HG02970 (cell line): ENCODE measurements around the gene THSD4.

ENCODE experiments used
- ATAC-seq: cut with Tn5 transposase; IDR thresholded peaks from one replicate; pipeline ENCODE4 v1.9.1; 2021; ENCODE audit warnings: mild to moderate bottlenecking, moderate library complexity, moderate number of reproducible peaks; ENCODE audit not compliant: unreplicated experiment, low FRiP score

Gene THSD4

DNA sequence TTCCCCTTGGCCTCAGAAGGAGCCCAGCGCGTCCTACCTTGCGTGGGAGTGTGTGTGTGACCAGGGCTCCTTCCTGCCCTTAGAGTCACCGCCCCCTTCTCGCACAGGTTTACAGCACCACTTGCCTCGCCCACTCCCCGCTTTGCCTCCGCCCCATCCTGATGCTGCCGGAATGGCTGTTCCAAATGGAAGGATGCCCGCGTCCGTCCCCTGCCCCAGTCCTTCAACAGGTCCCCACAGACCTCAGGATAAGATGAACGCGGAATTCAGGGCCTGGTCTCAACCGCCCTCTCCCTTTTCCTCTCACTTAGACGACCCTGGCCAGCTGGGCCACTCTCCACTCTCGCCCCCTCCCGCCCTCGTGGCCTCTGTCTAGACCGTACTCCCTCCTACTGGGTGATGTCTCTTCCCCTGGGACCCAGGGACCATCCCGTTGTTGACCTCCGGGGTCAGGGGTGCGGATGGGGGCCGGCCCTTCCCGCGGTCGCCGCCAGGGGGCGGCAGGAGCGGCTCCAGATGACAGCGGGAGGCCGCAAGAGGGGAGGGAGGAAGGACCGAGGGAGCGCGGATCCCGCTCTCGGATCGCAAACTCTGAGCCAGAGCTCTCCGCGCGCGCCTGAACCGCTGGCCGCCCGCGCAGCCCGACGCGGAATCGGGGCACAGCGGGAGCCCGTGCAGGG is at the start of gene THSD4:
THSD4 (plus strand) TSS at position 585 of the 680 bp plus-strand sequence.
- ATAC-seq, result peak; percentile 76

GRCh38 chr15:71066983-71067382 is 48.3 kb upstream of the THSD4 start:
- ATAC-seq, result no peak

DNA sequence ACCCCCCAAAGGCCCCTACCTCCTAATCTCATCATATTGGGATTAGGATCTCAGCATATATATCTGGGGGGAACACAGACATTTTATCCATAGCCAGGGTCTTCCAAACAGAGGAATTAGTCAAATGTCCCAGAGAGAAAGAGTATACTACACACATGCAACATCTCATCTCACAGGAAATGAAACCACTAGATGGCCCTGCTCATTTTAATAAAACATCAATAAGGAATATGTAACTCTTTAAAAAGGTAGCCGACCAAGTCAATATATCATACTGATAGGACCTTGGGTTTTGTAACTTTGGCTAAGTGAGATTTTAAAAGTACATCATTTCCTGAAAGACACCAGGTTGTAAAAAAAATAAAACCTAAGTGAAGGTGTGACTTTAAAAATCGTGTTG is 45.6 kb upstream of the THSD4 start:
- no peak for ATAC-seq

- no peak for ATAC-seq
Measured at GRCh38 chr15:71071529-71071928, 43.7 kb upstream of the THSD4 start.

- ATAC-seq, result no peak
Measured at GRCh38 chr15:71072423-71072822, 42.8 kb upstream of the THSD4 start.

- ATAC-seq, result no peak
Measured at GRCh38 chr15:71078506-71079207, 36.6 kb upstream of the THSD4 start.

DNA sequence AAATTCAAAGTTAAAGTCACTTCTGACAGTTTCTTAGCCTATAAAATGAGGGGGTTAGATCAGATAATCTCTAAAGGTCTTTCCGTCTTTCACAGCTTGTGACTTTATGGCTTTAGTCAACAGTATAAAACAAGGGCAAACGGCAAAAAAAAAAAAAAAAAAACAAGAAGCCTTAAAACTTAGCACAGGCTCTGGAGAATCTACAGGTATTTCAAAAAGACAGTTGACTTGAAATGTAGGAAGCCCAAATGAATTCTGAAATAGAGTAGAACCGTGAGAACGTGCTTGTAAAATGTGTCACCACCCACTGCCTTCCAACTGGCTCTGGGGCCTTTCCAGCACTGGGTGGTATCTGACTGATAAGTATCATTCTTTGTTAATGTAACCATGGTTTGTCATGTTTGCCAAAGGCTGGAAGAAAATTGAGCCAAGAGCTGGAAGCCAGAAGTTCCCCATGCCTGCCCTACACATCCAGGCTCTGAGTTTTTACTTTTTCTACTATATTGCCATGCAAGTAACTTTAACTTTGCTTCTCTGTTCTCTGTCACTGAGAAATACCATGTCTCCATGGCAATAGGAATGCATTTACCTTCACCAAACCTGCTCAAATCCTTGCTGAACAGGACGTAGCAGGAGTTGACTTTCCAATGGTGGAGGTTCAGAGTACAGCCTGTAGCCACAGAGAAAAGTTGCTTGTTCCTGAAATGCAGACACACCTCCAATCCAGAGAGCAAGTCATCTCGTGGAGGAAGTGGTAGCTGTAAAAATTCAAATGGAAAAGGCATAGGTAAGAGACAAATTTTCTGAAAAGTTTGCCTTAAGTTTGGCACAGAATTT is 35.8 kb upstream of the THSD4 start:
- ATAC-seq, result no peak

- ATAC-seq, result no peak
Measured at GRCh38 chr15:71080166-71080565, 35.1 kb upstream of the THSD4 start.

DNA sequence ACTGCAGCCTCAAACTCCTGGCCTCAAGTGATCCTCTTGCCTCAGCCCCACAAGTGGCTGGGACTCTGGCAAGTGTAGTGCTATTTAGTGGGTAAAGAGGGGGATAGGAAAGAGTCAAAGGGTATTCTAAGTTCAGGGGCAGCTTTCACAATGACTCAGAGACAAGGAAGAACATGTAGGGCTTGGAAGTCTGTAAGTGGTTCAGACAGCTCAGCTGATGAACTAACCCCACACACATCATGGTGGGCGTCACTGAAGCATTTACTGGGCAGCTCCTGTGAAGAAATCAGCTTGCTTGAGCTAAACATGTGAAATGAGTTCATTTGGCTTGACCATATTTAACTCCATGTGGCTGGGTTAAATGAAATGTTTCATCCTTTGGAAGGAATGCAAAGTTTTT is 34.6 kb upstream of the THSD4 start:
- ATAC-seq, result no peak

GRCh38 chr15:71082803-71083202 is 32.5 kb upstream of the THSD4 start:
- ATAC-seq, result no peak

- ATAC-seq, result no peak
Measured at GRCh38 chr15:71083349-71083748, 31.9 kb upstream of the THSD4 start.

- no peak for ATAC-seq
Measured at GRCh38 chr15:71084264-71084663, 31.0 kb upstream of the THSD4 start.

- no peak for ATAC-seq
Measured at GRCh38 chr15:71085809-71086208, 29.5 kb upstream of the THSD4 start.

- ATAC-seq, result no peak
Measured at GRCh38 chr15:71088155-71088554, 27.1 kb upstream of the THSD4 start.

GRCh38 chr15:71088683-71089082 is 26.6 kb upstream of the THSD4 start:
- ATAC-seq, result no peak

GRCh38 chr15:71089801-71090200 is 25.5 kb upstream of the THSD4 start:
- ATAC-seq, result no peak

DNA sequence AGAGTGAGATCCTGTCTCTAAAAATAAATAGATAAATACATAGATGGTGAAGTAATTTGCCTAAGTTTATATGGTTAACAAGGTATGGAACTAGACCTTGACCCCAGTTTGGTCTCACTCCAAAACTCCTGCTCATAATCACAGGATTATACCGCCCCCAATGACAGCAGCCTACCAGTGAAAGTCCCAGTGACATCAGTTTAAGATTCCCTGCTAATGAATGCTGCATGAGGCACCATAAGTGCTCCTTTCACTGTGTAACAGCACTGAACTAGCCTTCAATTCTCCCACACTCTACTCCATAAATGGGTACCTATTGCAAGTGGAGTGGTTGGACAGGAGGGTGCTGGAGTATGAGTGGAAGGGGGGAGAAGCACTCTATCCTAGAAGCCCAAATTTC is 23.7 kb upstream of the THSD4 start:
- ATAC-seq, result no peak

DNA sequence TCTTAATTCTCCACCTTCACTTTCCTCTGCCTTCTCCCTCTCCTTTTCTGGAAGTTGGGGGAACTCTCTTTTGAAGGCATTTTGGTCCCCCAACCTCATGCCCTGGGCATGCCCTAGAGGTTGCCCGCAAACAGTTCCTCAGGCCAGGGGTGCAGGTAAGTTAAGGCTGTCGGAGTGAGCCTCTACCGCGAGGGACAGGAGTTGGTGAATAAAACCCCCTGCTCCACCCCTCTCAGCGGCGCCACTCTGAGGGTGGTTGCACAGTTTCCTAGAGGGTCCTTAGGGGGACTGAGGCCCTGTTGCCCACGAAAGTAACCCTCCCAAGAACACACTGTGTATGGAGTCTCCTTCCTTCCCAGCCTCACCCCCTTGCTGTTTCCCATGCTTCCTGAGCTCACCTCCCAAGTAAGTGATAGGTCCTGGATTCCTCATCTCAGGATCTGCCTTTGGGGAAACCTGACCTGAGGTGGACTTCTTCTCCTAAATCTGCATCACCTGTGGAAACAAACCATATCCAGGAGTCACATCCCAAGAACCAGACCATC is 23.1 kb upstream of the THSD4 start:
- no peak for ATAC-seq

- no peak for ATAC-seq
Measured at GRCh38 chr15:71093054-71094024, 21.9 kb upstream of the THSD4 start.

DNA sequence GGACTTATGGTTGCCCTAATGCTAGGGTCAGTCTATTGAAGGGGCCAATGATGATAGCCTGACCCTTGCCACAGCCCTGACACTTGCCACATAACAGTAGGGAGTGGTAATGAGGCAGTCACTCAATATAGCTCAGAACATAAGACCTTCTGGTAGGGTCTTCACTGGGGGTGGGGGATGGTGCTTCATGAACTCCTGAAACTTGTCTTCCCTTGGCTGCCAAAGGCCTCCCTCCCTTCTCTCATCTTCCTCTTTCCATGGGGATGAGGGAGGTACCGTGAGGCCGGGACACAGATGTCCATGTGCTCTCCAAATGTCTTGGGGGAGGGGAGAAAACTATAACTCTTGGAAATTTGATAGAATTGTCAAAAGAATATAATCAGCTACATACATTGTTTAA is 21.1 kb upstream of the THSD4 start:
- ATAC-seq, result no peak
